Hematopoietic multipotent progenitor cell treated with erythropoietin and hydrocortisone succinate and interleukin-3 and kit ligand, for 4 days (in vitro differentiated cells): ENCODE data around the gene ANKLE1.

Experiments
- DNase-seq: peaks from one replicate; pipeline ENCODE4 v3.0.0-alpha.2; 2015

ANKLE1 gene

DNA sequence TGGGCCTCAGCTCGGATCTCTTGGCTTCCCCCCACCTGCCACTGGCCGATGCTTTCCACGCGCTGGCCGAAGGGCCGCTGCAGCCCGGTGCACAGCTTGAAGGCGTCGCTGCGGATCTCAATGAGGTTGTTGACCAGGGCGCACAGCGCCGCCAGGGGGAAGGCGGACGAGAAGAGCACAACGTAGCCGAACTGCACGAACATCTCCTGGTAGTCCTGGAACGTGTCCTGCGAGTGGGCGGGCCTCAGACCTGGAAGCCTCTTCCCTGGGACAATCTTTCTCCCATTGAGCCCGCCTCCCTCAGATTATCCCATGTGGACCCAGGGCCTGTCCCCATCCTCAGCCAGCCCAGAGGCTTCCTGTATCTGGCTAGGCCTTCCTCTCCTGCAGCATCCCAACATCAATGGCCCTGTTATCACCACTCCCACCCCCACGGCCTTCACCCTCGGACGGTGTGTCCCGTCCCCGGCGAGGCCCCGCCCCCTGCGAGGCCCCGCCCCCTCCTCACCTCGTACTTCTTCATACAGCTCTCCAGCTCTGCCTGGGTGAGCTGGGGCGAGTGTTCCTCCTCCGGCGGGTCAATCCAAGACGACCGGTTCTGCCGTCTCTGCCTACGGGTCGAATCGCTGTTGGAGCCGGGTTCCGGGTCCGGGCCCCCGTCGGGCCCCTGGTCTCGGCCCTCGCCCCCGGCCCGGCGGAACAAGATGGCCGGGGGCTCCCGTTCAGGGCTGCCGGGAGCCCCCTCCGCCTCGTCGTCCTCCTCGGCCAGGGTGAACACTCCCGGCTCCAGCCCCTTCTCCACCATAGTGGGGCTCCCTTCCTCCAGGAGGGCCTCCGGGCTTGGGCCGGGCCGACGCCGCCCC lies 46.2 kb downstream of the ANKLE1 start:
- DNase-seq, result peak; percentile 73

DNA sequence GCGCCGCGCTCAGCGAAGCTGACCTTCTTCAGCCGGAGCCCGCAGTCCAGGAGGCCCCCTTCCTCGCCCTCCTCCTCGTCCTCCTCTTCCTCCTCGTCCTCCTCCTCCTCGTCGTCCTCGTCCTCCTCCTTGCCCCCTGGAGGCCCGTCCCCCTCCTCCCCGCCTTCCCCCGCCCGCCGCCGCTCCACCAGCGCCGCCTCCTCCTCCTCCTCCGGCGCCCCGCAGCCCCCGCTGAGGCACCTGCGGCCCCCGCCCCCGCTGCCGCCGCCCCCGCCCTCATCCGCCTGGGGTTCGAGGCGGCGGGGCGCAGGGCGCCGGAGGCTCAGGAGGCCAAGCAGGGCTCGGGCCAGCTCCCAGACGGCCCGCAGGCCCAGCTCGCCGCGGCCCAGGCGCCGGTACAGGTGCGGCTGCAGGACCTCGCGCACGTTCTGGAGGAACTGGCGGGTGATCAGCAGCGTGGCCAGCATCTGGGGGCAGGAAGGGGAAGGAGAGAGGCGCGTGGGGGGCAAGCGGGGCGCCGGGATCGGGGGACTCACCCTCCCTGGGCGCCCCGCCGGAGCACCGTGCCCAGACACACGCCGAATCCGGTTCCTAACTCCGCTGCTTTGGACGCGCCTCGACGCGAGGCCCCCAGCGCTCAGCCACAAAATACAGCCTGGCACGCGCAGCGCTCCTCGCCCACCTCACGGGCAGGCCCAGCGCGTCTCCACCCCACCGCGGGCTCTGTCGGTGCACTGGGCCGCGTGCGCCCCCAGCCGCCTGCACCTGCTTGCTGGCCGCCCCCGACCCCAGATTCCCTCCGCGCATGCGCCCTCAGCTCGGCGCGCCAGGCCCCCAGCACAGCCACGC lies 47.0 kb downstream of the ANKLE1 start:
- DNase-seq, result no peak

DNA sequence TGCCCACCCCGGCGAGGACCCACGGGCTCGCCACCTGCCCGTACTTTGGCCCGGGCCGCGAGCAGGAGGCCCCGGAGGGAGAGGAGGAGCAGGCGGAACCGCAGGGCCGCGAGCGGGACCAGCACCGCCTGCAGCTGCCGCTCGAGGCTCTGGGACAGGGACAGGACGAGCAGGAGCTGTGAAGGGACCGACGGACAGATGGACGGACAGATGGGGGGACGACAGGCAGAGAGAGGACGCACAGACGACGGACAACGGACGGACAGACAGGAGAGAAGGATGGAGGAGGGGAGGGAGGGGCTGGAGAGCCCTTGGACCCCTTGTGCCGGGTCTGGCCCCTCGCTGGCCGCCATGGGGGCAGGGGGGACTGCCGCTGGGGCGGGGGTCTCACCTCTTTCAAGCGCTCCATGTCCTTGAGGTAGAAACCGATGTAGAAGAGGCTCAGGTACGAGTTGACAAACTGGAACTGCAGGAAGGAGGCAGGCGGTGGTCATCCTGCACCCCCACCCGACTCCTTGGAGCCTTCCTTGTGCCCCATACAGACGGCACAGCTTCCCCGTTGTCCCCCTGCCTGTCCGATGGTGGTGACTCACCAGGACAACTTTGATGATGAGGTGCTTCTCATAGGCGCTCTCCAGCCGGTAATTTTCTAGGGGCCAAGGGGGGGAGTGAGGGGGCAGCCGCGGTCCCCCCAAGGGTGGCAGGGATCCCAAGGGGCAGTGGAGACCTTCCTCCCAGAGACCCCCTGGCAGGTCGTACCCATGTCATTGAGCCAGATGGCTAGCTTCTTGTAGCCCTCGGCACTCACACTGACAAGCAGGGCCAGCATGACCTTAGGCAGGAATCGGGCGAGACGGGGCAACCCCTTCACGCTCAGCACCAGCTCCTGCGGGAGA lies 47.9 kb downstream of the ANKLE1 start:
- no peak for DNase-seq

DNA sequence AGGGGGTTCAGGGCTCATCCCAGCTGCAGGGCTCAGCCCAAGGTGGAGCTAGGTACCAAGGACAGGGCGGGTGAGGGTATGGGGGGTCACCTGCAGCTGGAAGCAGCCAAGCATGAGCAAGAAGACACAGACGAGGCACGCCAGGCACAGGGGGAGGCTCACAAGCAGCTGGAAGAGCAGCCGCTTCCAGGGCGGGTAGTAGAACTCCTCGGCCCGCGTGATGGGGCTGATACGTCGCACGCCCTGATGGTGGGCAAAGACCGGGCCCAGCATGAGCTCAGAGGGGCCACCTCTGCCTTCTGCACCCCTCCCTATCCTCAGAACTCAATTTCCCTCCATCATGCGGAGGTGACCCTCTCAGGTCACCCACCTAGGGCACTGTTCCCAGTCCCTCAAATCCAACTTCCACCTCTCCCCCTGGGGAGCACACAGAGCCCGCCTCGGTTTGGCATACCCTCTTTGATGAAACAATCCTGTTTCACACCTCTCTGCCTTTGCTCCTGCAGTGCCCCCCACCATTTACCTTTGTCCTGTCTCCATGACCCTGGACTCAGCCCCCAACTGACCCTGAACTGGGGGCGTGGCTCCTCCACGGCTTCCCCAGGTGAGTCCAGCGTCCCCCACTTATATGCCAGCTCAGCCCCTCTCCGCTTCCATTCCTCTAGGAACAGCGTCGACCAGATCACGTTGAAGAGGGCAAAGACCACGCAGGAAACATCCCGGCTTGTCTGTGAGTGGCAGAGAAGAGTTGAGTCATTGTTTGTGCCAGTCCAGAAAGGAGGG lies 48.8 kb downstream of the ANKLE1 start:
- no peak for DNase-seq

DNA sequence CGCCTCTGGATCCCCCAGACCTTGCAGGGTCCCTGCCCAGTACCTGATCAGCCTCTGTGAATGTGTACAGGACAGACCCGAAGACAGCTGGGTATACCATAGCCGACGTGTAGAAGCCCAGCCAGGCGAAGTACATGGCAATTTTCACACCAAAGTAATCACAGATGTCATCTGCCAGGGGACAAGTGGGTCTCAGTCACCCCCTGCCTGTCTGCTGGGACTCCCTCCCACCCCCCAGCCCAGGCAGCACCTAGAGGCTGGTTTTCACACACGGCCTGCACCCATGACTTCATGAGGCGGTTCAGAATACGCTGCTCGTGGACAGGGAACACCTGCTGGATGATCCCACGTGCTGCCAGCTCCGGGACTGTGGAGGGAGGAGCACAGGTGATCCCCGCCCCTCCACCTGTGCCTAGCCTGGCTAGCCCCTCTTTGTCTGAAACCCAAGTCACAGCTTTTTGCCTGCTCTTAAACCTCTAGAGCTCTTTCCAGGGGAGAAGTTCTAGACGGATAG lies 49.4 kb downstream of the ANKLE1 start:
- no peak for DNase-seq

DNA sequence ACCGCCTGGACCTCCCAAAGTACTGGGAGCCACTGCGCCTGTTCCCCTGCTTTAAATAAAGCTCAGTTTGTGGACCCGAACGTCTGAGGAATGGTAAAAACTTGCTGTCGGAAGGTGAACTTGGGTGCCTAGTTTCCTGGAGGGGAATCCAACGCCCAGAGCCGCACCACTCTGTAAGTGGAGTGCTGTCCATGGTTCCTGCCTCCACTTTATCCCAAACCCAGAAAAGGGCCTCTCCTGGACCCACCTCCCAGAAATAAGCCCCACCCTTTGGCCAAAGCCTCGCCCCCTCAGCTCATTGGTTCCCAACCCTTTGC lies 50.6 kb downstream of the ANKLE1 start:
- no peak for DNase-seq

DNA sequence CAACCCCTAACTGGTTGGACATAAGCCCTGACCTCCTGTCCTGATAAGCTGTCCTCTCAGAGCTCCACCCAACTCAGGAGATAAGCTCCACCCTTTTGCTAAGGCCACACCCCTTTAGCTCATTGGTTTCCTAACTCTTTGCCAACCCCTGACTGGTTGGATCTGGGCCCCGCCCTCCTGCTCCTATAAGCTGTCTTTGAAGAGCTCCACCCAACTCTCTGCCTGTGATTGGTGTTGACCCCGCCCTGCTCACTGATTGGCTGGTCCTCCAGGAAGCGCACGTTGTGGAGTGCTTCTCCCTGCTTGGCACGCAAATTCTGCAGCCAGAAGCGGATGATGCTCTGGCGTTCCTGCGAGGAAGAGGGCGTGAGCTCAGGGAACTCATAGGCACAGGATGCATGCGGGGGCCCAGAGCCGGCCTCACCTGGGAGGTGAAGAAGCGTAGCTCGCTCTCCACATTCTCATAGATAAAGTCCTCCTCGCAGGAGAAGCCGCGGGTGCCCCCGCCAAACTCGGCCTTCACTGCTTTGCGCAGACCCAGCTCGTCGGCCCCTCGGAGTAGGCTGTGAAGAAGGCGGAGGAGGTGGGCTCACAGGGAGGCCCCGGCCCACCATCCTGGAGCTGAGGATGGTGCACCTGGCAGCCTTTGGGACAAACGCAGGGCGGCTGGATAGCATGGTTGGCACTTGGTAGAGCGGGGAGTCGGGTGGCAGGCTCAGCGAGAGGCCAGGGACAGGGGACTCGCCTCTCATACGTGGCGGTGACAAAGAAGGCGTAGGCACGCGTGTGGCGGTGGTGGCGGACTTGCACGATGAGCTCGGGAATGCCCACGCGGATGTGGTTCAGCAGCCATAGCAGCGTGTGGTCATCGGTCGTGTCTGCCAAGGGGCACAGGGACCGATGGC lies 51.2 kb downstream of the ANKLE1 start:
- DNase-seq, result peak; percentile 92

DNA sequence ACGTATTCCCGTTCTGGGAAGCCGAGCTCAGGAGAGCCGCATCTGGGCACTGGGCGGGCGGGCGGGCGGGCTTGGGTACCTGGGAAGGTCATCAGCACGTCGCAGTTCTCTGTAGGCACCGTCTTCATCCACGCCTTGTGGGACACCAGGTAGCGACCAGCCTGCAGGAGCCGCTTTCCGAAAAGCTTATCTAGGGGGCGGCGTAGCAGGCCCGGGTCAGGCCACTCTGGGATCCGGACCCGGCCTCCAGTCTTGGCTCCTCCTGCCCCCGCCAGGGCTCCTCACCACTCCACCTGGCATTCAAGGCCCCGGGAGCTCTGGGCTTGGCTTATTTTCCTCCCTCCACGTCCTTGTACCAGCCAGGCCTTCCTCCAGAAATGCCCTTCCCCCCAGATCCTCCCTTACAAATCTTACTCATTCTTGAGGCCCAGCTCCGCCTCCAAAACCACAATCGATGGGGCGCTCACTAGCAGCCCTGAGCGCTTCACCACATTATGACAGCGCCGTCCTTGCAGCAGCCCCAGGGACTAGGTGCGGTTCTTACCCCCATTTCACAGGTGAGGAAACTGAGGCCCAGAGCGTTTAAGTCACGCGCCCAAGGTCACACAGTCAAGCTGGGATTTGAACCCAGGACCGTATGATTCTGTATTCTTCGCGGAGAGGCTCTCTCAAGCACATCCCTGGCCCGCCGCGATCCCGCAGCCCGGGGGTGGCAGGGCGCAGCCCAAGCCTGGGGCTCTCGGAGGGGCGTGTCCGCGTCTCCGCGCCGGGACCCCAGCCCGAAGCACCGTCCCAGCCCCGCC lies 52.1 kb downstream of the ANKLE1 start:
- peak; percentile 95 for DNase-seq

DNA sequence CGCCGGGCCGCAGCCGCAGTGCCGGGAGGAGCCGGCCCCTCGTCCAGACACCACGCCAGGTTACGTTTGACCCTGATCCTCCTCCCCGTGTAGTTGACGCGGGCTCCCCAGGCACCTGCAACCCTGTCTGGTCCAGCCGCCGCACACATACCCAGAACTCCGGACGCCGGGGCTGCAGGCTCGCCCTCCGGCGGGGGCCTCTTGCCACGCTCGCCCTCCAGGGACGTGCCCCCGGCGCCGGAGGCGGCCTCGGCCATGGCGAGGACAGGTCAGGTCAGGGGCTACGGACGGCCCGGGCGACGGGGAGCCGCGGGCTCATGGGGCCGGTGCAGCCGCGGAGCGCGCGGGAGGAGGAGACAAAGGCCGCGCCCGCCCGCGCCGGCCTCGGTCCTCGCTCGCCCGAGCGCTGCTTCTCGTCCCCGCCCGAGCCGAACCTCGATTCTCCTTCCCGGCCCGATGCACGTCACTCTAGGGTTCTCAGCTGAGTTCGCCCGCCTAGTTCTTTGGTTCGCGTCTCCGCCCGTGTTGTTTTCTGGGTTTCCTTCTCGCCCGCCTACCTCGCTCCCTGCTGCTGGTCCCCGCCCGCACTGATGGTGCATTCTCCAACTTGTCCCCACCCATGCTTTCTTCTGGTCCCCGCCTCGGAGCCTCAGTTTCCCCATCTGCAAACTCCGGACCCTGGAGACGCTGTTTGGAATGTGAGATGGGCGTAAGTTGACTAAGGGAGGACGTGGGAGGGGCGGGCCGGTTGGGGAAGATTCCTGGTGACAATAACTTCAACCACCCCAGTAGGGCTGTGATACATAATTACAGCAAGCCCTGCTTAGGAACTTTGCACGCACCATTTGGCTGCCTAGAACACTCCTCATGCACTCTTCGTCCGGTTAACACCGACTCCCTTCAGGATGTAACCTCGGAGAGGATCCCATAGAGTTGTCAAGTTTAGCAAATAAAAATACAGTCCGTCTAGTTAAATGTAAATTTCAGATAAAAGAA lies 53.0 kb downstream of the ANKLE1 start, which contains the start of gene ANO8:
Gene ANO8 (minus strand): TSS at position 442 of the 996 bp plus-strand sequence. CDS start 185 bp downstream, at position 257.
- peak; percentile 98 for DNase-seq

DNA sequence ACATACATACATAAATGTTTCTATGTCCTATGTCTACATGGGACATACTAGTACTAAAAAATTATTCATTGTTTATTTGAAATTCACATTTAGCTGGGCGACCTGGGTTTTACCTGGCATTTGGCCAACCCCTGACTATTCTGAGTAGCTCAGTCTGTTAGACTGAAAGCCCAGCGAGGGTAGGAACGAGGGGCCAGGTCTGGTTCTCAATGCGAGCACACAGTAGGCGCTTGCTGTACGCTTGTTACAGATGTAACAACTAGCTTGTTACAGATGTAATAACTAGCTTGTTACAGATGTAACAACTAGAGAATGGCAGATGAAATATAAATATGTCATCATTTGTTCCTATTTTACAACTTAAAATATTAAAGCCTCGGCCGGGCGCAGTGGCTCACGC lies 53.9 kb downstream of the ANKLE1 start:
- DNase-seq, result no peak
